Gastrocnemius medialis (tissue), 4 donors: ENCODE results near the gene COX5A.

Experiments
- POLR2A ChIP-seq, 2 donors: fragments of 450-650 bp; IDR thresholded peaks; one replicate each; pipeline ENCODE4 v1.6.1; 2017; ENCODE audit warnings: antibody characterized with exemption in 2 of 2, mild to moderate bottlenecking in 2 of 2, moderate library complexity in 2 of 2
- TF ChIP-seq, protein P1 (sequence below), 5 experiments: fragments of 450-650 bp in 3 of 5; fragments of 200-600 bp in 2 of 5; sonication (generic) in 2 of 5; IDR thresholded peaks in 4 of 5; conservative IDR thresholded peaks in 1 of 5; 1 replicate in 4 of 5; 2 replicates in 1 of 5; pipeline ENCODE4 v1.5.1; 2016 to 2019; ENCODE audit warnings: antibody characterized with exemption in 5 of 5, mild to moderate bottlenecking in 3 of 5, moderate library complexity in 3 of 5

GRCh38 chr15:74962671-74963070 lies 24.8 kb upstream of the COX5A start:
- TF ChIP-seq, protein P1, sequence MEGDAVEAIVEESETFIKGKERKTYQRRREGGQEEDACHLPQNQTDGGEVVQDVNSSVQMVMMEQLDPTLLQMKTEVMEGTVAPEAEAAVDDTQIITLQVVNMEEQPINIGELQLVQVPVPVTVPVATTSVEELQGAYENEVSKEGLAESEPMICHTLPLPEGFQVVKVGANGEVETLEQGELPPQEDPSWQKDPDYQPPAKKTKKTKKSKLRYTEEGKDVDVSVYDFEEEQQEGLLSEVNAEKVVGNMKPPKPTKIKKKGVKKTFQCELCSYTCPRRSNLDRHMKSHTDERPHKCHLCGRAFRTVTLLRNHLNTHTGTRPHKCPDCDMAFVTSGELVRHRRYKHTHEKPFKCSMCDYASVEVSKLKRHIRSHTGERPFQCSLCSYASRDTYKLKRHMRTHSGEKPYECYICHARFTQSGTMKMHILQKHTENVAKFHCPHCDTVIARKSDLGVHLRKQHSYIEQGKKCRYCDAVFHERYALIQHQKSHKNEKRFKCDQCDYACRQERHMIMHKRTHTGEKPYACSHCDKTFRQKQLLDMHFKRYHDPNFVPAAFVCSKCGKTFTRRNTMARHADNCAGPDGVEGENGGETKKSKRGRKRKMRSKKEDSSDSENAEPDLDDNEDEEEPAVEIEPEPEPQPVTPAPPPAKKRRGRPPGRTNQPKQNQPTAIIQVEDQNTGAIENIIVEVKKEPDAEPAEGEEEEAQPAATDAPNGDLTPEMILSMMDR (IDR thresholded peaks at IDR 0.05 in 4 of 5, conservative IDR thresholded peaks at IDR 0.05 in 1 of 5), result no peak
- no peak for TF ChIP-seq POLR2A (IDR thresholded peaks at IDR 0.05)
